GM18909 (cell line): ENCODE data around the gene GLUD1.
"Not testable (repeated sequence)": the region's sequence is repeated elsewhere in the genome, so short reads cannot be mapped to it uniquely, and the experiment has no call there.

Experiments used
- ATAC-seq: cut with Tn5 transposase; IDR thresholded peaks from one replicate; pipeline ENCODE4 v1.9.1; 2021; ENCODE audit warnings: mild to moderate bottlenecking; ENCODE audit not compliant: unreplicated experiment, poor library complexity

The GLUD1 gene

DNA sequence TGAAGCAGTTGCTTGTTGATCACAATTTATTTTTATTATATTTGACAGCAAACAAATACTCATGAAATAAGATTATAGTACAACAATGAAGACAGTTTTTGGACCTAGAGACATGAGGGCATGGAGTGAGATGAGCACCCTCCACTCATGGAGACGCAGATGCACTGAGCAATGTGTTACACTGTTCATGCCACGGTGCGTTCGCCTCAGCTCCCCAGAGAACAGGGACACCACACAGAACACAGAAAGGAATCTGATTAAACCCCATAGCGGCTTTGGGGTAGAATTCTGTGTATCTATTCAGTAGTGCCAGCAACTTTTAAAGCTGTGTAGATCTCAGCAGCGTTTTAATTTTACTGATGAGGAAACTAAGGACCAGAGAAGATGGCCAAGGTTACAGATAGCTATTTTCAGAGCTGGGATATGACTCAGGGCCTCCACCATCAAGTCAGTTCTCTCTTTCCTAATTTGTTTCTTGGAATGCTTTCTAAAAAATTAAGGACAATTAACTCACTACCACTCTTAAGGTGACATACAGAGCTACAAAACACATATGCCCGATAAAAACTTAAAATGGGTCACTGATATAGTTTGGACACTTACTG is 41.0 kb downstream of the GLUD1 start:
- no peak for ATAC-seq

DNA sequence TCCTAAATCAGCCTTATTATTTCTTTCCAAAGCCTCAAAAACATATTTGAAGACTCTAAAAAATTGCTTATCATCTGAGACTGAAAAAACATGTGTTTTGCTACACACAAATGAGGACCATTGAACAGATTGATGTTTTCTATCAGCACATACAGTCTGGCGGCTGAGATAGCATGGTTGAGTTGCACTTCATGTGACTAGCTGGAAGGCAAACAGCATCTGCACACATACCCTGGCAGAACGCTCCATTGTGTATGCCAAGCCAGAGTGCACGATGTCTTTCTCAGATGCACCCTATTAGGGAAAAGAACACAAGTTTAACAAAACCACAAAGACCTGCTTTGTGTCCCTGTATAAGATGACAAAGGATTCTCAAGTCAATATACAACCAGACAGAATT is 41.5 kb downstream of the GLUD1 start:
- no peak for ATAC-seq

DNA sequence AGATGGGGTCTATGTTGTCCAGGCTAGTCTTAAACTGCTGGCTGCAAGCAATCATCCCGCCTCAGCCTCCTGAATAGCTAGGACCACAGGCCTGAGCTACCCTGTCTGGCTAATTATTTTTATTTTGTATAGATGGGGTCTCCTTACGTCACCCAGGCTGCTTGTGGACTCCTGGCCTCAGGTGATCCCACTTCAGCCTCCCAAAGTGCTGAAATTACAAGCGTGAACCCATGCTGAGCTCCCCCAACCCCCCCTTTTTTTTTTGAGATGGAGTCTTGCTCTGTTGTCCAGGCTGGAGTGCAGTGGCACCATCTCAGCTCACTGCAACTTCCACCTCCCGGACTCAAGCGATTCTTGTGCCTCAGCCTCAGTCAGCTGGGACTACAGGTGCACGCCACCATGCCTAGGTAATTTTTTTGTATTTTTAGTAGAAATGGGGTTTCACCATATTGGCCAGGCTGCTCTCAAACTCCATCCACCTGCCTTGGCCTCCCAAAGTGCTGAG is 49.2 kb downstream of the GLUD1 start:
- ATAC-seq = no peak

DNA sequence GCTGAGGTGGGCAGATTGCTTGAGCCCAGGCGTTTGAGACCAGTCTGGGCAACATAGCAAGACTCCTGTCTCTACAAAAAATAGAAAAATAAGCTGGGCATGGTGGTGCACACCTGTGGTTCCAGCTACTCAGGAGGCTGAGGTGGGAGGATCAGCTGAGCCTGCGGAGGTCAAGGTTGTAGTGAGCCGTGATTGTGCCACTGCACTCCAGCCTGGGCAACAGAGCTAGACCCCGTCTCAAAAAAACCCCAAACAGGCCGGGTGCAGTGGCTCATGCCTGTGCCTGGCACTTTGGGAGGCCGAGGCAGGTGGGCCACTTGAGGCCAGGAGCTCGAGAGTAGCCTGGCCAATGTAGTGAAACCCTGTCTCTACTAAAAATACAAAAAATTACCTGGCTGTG is 51.1 kb downstream of the GLUD1 start:
- ATAC-seq = not testable (repeated sequence)

DNA sequence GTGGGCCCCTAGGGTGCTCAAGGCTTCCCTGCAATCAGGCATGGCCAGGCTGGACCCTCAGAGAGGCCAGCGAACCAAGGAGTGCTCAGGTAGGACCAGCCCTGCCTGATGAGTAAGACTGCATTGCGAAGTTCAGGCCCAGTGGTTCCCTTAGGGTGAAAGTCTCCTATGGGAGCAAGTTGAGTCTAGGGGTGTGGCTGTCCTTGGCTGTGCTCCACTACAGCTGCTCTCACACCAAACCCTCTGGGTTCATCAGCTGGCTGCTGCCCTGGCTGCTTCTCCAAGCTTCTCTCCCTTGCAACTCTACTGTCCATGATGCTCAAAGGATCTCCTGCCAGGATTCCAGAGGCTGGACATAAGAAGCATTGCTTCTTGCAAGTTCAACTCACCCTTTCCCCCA is 55.9 kb downstream of the GLUD1 start:
- ATAC-seq = no peak

DNA sequence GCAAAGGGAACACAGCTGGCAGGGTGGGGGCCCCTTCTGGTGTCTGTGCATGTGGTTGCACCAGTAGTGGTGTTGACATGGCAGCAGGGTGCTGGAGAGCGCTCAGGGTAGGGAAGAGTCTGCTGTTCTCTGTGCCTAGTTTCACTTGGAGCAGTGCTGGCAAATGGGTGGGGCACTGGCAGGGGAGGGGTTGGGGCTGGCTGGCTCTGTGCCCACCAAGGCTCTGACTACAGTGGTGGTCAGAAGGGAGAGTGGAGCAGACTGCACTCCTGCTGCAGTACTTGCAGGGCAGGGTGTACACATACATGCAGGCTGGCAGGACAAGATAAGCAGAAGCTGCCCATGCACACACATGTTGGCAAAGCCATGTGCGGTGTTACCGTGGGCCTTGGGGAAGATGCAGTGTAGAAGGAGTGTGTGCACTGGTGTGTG is 56.3 kb downstream of the GLUD1 start:
- ATAC-seq = no peak

DNA sequence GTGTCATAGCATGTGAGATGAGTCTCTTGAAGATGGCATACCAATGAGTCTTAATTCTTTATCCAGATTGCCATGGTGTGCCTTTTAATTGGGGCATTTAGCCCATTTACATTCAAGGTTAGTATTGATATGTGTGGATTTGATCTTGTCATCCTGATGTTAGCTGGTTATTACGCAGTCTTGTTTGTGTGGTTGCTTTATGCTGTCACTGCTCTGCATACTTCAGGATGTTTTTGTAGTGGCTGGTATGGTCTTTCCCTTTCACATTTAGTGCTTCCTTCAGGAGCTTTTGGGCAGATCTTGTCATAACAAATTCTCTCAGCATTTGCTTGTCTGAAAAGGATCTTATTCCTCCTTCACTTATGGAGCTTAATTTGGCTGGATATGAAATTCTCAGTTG is 58.0 kb downstream of the GLUD1 start:
- ATAC-seq = no peak

DNA sequence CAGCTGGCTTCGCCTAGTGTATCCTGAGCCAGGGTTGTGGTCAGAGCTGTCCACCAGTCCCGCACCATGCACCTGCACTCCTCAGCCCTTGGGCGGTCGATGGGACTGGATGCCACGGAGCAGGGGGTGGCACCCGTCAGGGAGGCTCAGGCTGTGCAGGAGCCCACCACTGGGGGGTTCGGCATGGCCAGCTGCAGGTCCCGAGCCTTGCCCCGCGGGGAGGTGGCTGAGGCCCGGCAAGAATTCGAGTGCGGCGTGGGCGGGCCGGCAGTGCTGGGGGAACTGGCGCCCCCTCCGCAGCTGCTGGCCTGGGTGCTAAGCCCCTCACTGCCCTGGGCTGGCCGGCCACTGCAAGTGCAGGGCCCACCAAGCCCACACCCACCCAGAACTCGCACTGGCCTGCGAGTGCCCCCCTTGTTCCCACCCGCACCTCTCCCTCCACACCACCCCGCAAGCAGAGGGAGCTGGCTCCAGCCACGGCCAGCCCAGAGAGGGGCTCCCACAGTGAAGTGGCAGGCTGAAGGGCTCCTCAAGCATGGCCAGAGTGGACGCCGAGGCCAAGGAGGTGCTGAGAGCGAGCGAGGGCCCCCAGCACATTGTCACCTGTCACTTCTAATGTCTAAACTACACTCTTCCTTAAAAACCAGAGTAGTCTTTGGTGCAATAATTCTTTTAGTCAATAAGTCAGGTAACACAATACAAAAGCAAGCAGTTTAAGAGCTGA is 63.6 kb downstream of the GLUD1 start:
- ATAC-seq = no peak

DNA sequence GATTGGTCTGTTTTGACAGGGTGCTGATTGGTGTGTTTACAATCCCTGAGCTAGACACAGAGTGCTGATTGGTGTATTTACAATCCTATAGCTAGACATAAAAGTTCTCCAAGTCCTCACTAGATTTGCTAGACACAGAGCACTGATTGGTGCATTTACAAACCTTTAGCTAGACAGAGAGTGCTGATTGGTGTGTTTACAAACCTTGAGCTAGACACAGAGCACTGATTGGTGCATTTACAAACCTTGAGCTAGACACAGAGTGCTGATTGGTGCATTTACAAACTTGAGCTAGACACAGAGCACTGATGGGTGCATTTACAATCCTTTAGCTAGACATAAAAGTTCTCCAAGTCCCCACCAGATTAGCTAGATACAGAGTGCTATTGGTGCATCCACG is 64.2 kb downstream of the GLUD1 start:
- ATAC-seq = not testable (repeated sequence)

DNA sequence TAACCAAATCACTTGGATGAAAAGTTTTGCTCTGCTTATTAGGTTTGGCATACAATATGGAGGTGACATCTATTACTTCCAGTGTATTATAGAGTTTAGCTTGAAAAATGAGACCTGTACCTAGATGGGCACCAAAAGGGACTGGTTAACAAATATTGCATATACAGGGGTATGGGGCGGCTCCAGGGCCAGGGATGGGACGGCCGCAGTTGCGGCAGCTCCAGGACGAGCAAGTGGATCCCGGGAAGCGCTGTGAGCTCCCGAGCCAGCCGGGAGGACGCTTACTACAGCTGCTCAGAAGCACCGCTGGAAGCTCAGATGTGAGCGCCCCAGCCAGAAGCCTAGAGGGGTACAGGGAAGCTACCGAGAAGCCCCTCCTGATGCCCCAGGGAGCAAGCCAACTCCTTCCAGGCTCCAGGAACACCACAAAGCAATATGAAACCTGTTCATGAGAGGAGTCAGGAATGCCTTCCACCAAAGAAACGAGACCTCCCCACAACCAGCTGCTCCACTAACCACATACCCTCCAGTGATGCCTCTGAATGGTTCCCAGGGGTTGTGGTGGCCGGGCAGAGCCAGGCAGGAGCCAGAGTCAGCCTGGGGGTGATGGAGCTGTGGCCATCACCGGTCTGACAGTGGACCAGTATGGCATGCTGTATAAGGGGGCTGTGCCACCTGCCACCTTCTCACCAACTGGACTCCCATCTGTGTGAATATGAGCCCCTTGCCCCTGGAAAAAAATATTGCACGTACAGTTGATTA is 67.7 kb downstream of the GLUD1 start:
- ATAC-seq = not testable (repeated sequence)

DNA sequence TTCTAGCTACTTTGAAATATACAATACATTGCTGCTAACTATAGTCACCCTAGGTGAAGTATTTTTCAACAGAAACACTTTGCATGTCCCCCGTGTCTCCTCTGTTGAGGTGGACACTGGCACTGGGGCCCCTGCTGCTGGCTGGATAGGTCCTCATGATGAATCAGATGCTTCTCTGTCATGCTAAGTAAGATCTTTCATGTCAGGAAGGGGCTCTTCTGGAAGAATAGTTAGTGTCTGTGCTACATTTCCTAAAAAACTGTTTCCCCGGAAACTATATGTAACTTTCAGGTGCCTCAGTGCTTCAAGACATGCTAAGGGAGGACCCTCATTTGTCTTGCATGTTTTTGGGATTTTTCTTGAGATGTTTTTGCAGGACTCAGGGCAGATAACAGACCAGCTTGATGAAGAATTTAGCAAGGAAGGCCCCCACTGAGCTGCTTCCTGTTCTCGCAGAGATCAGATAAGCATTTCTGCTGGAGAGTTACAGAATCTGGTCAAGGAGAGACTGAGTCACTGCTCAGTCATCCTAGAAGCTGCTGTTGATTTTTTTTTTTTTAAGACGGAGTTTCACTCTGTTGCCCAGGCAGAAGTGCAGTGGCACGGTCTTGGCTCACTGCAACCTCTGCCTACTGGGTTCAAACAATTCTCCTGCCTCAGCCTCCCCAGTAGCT is 69.2 kb downstream of the GLUD1 start:
- ATAC-seq = not testable (repeated sequence)

DNA sequence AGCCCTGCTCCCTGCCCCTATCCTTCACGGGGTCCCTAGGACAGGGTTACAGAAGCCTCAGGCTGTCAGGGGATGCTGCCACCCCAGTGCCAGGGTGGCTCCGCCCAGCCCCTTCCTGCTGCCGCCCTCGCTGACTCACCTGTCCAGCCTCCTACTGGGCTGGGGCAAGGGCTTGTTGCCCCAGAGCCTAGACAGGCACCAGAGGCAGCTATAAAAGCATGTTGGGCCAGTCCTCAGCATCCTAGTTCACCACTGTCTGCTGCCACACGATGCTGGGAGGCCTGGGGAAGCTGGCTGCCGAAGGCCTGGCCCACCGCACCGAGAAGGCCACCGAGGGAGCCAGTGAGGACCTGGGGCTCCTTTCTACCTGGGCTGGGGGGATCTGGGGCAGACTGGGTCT is 74.6 kb downstream of the GLUD1 start, which contains the start of gene FAM25A:
FAM25A (plus strand) TSS at position 239 of the 400 bp plus-strand sequence; CDS start at position 270, 31 bp downstream.
- ATAC-seq = not testable (repeated sequence)

DNA sequence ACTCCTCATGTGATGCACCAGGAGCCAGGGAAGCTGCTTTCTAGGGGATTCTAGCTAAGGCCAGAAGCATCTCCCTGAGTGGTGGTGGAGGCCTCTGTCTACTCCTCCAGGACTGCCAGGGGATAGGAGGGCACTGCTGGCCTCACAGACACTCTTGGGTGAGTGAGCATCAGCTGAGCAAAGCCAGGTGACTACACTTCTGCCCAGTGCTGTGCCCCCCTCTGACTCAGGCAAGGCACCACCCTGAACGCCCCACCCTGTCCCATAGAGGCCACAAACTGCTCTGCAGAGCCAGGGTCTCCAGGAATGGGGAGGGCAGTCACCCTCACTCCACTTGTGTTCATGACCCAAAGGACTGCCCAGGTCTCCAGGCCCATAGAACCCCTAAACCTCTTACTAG is 75.1 kb downstream of the GLUD1 start:
- ATAC-seq = not testable (repeated sequence)

DNA sequence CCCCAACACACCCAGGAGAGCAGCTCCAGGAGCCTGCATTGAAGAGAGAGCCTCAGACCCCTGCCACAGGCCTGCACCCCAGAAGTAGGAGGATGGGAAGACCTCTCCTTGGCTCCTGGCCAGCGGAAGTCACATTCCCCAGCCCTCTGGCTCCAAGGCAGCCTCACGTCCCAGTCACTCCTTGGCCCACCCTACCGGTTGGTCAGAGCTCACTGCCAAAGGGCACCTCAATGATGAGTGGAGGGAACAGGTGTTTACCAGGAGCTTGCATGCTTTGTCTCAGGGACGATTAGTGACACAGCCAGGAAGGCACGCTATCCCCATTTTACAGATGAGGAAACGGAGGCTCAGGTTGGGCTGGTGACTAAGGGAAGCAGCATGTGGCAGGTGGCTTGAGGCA is 75.6 kb downstream of the GLUD1 start:
- ATAC-seq = not testable (repeated sequence)

DNA sequence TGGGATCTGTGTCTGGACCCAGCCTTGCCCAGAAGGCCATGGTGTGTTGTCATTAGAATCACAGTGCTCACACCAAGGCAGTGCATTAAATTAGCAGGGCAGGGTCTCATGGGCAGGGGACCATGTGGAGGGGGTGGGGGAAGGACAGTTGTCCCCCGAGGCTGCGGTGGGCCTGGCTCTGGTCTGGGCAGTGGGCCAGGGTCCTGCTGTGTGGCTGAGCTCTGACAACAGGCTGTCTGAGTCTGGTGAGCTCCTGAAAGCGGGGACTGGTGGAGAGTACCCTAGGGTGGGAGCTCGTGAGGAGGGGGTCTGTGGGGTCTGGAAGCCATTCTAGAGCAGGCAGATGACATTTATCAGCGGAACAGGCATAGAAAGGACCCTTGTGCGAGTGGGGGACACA is 76.5 kb downstream of the GLUD1 start:
- ATAC-seq = not testable (repeated sequence)

DNA sequence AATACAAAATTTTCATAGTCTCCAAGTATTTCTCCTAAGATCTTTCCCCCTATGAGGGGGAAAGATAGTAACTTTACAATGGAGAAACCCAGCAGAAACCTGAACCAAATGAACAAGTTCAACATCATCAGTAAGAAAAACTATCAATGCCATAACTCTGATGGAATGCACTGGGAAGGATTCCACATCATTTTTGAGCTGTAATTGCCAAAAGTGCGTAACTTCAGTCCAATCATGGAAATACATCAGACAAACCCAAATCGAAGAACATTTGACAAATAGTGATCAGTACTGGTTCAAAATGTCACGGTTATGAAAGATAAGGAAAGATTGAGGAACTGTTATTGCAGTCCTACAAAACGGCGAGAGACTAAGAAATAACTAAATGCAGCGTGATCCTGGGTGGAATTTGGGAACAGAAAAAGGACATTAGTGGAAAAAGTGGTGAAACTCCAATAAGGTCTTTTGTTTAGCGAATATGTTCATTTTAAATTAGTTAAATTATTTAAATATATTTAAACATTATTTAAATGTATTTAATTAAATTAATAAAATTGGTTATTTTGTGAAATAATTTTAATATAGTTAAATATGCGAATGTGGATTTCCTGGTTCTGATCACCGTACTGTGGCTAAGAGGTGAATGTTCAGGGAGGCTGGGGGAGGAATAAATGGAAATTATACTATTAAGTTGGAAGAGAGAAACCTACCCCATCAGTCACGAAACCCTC is 79.5 kb downstream of the GLUD1 start:
- not testable (repeated sequence) for ATAC-seq

DNA sequence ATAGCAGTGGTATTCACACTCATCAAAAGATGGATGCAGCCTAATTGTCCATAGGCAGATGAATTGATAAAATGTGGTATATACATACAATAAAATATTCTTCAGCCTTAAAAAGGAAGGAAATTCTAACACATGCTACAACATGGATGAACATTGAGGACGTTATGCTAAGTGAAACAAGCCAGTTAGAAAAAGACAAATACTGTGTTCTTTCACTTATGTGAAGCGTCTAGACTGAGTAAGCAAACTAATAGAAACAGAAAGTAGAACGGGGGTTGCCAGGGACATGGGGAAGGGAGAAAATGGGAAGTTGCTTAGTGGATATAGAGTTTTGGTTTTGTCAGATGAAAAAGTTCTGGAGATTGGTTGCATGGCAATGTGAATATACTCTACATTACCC is 81.1 kb downstream of the GLUD1 start:
- not testable (repeated sequence) for ATAC-seq

DNA sequence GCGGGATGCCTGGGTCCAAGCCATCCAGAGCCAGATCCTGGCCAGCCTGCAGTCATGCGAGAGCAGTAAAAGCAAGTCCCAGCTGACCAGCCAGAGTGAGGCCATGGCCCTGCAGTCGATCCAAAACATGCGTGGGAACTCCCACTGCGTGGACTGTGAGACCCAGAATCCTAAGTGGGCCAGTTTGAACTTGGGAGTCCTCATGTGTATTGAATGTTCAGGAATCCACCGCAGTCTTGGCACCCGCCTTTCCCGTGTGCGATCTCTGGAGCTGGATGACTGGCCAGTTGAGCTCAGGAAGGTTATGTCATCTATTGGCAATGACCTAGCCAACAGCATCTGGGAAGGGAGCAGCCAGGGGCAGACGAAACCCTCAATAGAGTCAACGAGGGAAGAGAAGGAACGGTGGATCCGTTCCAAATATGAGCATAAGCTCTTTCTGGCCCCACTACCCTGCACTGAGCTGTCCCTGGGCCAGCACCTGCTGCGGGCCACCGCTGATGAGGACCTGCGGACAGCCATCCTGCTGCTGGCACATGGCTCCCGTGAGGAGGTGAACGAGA is 85.4 kb downstream of the GLUD1 start:
- not testable (repeated sequence) for ATAC-seq

DNA sequence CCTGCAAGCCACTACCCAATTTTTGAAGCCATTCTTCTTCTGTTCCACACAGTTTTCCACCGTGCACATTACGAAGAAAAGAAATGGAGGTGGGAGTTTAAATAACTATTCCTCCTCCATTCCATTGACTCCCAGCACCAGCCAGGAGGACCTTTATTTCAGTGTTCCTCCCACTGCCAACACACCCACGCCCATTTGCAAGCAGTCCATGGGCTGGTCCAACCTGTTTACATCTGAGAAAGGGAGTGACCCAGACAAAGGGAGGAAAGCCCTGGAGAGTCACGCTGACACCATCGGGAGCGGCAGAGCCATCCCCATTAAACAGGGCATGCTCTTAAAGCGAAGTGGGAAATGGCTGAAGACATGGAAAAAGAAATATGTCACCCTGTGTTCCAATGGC is 86.3 kb downstream of the GLUD1 start:
- not testable (repeated sequence) for ATAC-seq
